Sigmoid colon (tissue), 4 donors: ENCODE measurements around the gene YKT6.

ENCODE experiments used
- EP300 ChIP-seq, 4 donors: sonication (generic); formaldehyde crosslinking; IDR thresholded peaks; one replicate each; pipeline ENCODE4 v1.6.1; 2017; ENCODE audit warnings: antibody characterized with exemption in 4 of 4
- POLR2A ChIP-seq, 2 donors: fragments of 450-650 bp; IDR thresholded peaks; one replicate each; pipeline ENCODE4 v1.6.1; 2016; ENCODE audit warnings: antibody characterized with exemption in 2 of 2, mild to moderate bottlenecking in 2 of 2, moderate library complexity in 2 of 2
- POLR2AphosphoS5 ChIP-seq, 4 donors: sonication (generic); formaldehyde crosslinking; IDR thresholded peaks; one replicate each; pipeline ENCODE4 v1.6.1; 2017; ENCODE audit warnings: antibody characterized with exemption in 4 of 4
- TF ChIP-seq, protein P1 (sequence below), 4 experiments: fragments of 450-650 bp in 3 of 4; fragments of 200-600 bp in 1 of 4; IDR thresholded peaks; one replicate each; pipeline ENCODE4 v1.5.1; 2016 to 2019; ENCODE audit warnings: antibody characterized with exemption in 4 of 4, mild to moderate bottlenecking in 3 of 4, moderate library complexity in 2 of 4

DNA sequence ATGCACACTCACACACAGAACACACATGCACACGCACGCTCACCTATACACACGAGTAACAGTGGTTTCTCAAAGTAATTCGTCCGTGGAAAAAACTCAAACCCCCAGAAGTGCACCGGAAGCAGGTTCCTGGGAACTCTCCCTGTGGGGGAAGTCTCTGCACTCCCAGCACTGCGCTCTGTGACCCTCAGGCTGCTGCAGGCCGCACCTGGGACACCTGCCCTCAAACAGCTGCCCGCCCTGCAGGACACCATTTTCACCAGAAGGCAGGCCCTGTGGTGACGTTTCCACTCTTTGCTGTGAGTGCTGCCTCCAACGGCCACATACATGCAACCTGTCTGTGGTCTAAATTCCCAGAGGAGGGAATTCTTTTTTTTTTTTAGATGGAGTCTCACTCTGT lies 21.3 kb downstream of the YKT6 start:
- TF ChIP-seq POLR2A (IDR thresholded peaks at IDR 0.05), result no peak
- TF ChIP-seq, protein P1, sequence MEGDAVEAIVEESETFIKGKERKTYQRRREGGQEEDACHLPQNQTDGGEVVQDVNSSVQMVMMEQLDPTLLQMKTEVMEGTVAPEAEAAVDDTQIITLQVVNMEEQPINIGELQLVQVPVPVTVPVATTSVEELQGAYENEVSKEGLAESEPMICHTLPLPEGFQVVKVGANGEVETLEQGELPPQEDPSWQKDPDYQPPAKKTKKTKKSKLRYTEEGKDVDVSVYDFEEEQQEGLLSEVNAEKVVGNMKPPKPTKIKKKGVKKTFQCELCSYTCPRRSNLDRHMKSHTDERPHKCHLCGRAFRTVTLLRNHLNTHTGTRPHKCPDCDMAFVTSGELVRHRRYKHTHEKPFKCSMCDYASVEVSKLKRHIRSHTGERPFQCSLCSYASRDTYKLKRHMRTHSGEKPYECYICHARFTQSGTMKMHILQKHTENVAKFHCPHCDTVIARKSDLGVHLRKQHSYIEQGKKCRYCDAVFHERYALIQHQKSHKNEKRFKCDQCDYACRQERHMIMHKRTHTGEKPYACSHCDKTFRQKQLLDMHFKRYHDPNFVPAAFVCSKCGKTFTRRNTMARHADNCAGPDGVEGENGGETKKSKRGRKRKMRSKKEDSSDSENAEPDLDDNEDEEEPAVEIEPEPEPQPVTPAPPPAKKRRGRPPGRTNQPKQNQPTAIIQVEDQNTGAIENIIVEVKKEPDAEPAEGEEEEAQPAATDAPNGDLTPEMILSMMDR (IDR thresholded peaks at IDR 0.05), result no peak
- no peak for TF ChIP-seq POLR2AphosphoS5 (IDR thresholded peaks at IDR 0.05)
- no peak for TF ChIP-seq EP300 (IDR thresholded peaks at IDR 0.05)
